GM10266 (cell line): ENCODE data around the gene PPP1R12C.

ENCODE experiments used
- DNase-seq: peaks from one replicate; pipeline ENCODE4 v3.0.0; 2012; ENCODE audit errors: extremely low spot score
- TF ChIP-seq, protein P1 (sequence below): IDR thresholded peaks from 2 replicates; pipeline ENCODE4 v1.5.1; 2012; ENCODE audit warnings: mild to moderate bottlenecking, low read depth; ENCODE audit not compliant: control insufficient read depth, insufficient read depth; ENCODE audit errors: missing control alignments

Gene PPP1R12C

DNA sequence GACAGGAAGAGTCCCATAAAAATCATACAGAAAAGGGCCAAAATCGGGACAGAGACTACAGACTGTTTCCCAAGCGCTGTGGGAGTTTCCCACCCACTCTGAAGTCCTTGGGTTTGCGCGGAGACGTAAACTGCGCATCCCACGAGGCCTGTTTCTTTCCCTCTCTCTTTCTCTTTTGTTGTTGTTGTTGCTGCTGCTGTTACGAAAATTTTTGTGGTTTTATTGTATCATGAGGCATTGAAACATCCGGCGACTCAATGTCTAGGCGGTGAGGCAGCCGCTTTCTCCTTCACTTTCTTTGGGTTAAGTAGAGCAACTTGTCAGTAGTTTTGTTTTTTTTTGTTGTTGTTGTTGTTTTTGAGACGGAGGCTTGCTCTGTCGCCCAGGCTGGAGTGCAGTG is 1.6 kb upstream of the PPP1R12C start:
- TF ChIP-seq, protein P1, sequence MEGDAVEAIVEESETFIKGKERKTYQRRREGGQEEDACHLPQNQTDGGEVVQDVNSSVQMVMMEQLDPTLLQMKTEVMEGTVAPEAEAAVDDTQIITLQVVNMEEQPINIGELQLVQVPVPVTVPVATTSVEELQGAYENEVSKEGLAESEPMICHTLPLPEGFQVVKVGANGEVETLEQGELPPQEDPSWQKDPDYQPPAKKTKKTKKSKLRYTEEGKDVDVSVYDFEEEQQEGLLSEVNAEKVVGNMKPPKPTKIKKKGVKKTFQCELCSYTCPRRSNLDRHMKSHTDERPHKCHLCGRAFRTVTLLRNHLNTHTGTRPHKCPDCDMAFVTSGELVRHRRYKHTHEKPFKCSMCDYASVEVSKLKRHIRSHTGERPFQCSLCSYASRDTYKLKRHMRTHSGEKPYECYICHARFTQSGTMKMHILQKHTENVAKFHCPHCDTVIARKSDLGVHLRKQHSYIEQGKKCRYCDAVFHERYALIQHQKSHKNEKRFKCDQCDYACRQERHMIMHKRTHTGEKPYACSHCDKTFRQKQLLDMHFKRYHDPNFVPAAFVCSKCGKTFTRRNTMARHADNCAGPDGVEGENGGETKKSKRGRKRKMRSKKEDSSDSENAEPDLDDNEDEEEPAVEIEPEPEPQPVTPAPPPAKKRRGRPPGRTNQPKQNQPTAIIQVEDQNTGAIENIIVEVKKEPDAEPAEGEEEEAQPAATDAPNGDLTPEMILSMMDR: no peak
- DNase-seq: no peak

DNA sequence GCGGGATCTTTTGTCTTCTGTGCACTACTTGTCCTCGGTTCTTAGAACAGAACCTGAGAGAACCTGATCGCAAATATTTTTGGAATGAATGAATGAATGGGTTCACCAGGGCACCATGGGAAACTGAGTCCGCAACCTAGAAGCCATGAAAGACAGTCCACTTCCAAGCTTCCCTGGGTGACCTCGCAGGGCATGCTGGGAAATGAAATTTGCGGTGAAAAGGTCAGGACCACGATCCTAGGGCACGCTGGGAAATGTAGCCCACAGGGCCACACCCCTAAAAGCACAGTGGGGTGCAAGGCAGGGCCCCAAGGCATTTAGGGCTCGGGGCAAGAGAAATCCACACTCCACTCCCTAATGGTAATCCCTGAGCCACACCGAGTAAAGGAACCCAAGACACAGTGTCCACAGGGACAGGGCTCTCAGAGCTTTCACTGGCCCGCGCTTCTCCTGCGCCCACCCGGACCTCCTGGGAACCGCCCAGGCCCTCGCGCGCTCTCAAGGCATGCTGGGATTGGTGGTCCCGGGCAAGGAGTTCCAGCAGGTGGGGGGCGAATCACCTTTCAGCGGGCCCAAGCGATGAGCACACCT is 1.1 kb upstream of the PPP1R12C start:
- DNase-seq: no peak
- TF ChIP-seq, protein P1: no peak

DNA sequence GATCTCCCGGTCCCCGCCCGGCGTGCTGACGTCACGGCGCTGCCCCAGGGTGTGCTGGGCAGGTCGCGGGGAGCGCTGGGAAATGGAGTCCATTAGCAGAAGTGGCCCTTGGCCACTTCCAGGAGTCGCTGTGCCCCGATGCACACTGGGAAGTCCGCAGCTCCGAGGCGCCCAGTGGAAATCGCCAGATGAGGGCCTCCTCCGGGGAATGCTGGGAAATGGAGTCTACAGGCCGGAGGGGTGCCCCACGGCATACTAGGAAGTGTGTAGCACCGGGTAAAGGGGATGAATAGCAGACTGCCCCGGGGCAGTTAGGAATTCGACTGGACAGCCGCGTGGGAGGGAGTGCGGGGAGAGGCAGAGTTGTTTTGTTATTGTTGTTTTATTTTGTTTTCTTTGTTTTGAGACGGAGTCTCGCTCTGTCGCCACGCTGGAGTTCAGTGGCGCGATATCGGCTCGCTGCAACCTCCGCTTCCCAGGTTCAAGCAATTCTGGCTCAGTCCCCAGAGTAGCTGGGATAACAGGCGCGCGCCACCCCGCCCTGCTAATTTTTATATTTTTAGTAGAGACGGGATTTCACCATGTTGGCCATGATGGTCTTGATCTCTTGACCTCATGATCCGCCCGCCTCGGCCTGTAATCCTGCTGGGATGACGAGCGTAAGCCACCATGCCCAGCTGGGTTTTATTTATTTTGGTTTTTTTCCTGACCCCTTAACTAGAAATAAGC is 390 bp upstream of the PPP1R12C start:
- TF ChIP-seq, protein P1: no peak

DNA sequence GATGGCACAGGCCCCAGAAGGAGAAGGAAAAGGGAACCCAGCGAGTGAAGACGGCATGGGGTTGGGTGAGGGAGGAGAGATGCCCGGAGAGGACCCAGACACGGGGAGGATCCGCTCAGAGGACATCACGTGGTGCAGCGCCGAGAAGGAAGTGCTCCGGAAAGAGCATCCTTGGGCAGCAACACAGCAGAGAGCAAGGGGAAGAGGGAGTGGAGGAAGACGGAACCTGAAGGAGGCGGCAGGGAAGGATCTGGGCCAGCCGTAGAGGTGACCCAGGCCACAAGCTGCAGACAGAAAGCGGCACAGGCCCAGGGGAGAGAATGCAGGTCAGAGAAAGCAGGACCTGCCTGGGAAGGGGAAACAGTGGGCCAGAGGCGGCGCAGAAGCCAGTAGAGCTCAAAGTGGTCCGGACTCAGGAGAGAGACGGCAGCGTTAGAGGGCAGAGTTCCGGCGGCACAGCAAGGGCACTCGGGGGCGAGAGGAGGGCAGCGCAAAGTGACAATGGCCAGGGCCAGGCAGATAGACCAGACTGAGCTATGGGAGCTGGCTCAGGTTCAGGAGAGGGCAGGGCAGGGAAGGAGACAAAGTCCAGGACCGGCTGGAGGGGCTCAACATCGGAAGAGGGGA is 1.1 kb downstream of the PPP1R12C start:
- DNase-seq: peak; percentile 85
- TF ChIP-seq, protein P1: no peak

More for the DNA sequence above, 390 bp upstream of the PPP1R12C start:
- peak; percentile 100 for DNase-seq

DNA sequence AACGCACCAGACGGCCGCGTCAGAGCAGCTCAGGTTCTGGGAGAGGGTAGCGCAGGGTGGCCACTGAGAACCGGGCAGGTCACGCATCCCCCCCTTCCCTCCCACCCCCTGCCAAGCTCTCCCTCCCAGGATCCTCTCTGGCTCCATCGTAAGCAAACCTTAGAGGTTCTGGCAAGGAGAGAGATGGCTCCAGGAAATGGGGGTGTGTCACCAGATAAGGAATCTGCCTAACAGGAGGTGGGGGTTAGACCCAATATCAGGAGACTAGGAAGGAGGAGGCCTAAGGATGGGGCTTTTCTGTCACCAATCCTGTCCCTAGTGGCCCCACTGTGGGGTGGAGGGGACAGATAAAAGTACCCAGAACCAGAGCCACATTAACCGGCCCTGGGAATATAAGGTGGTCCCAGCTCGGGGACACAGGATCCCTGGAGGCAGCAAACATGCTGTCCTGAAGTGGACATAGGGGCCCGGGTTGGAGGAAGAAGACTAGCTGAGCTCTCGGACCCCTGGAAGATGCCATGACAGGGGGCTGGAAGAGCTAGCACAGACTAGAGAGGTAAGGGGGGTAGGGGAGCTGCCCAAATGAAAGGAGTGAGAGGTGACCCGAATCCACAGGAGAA is 1.9 kb downstream of the PPP1R12C start:
- no peak for DNase-seq

DNA sequence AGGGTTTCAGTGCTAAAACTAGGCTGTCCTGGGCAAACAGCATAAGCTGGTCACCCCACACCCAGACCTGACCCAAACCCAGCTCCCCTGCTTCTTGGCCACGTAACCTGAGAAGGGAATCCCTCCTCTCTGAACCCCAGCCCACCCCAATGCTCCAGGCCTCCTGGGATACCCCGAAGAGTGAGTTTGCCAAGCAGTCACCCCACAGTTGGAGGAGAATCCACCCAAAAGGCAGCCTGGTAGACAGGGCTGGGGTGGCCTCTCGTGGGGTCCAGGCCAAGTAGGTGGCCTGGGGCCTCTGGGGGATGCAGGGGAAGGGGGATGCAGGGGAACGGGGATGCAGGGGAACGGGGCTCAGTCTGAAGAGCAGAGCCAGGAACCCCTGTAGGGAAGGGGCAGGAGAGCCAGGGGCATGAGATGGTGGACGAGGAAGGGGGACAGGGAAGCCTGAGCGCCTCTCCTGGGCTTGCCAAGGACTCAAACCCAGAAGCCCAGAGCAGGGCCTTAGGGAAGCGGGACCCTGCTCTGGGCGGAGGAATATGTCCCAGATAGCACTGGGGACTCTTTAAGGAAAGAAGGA is 2.8 kb downstream of the PPP1R12C start:
- no peak for DNase-seq
- TF ChIP-seq, protein P1: no peak

More for the DNA sequence above, 1.9 kb downstream of the PPP1R12C start:
- TF ChIP-seq, protein P1: no peak
